A549 (cell line): ENCODE results near the gene ITGAX.

ENCODE experiments used
- CEBPB ChIP-seq, 2 experiments: fragments of >200 bp in 1 of 2; sonication (Bioruptor Twin) in 1 of 2; formaldehyde crosslinking in 1 of 2; IDR thresholded peaks; 2 replicates each; pipeline ENCODE4 v1.6.1; 2012 to 2016
- POLR2A ChIP-seq: IDR thresholded peaks from 2 replicates; pipeline ENCODE4 v1.6.1; 2012; ENCODE audit warnings: mild to moderate bottlenecking, low read length
- RFX5 ChIP-seq: fragments of 450-650 bp; IDR thresholded peaks from 2 replicates; pipeline ENCODE4 v1.7.1; 2014; ENCODE audit warnings: antibody characterized with exemption, mild to moderate bottlenecking, moderate library complexity
- TF ChIP-seq, protein P1 (sequence below): fragments of >200 bp; sonication (Bioruptor Twin); formaldehyde crosslinking; IDR thresholded peaks from 3 replicates; pipeline ENCODE4 v1.5.1; 2016

DNA sequence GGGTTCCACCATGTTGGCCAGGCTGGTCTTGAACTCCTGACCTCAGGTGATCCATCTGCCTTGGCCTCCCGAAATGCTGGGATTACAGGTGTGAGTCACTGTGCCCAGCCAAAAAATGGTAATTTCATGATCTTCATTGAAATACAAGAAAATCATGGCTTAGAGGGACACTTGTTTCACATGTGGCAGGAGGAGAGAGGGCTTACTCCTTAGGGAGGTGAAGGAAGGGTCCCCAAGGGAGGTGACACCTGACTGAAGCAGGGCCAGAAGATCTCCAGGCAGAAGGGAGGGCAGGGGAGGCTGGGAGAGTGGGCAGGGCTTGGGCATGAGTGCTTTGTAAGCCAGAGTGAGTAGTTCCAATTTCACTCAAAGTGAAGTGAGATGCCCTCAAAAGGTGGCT is 20.0 kb upstream of the ITGAX start:
- TF ChIP-seq, protein P1, sequence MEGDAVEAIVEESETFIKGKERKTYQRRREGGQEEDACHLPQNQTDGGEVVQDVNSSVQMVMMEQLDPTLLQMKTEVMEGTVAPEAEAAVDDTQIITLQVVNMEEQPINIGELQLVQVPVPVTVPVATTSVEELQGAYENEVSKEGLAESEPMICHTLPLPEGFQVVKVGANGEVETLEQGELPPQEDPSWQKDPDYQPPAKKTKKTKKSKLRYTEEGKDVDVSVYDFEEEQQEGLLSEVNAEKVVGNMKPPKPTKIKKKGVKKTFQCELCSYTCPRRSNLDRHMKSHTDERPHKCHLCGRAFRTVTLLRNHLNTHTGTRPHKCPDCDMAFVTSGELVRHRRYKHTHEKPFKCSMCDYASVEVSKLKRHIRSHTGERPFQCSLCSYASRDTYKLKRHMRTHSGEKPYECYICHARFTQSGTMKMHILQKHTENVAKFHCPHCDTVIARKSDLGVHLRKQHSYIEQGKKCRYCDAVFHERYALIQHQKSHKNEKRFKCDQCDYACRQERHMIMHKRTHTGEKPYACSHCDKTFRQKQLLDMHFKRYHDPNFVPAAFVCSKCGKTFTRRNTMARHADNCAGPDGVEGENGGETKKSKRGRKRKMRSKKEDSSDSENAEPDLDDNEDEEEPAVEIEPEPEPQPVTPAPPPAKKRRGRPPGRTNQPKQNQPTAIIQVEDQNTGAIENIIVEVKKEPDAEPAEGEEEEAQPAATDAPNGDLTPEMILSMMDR, result no peak
- TF ChIP-seq RFX5 (no peak), POLR2A (no peak), CEBPB (IDR thresholded peaks at IDR 0.05) (no peak)
